GM23248 (cell line): ENCODE results near the gene AFF3. TPM values are rescaled to one million over a fixed set of nuclear protein-coding genes. Genes with fewer than 3 reads are reported as not detected.

ENCODE experiments used
- DNase-seq: peaks from one replicate; pipeline ENCODE4 v3.0.0-alpha.2; 2015
- H2AFZ ChIP-seq: fragments of 200-600 bp; sonication (generic); 2 replicates; pipeline ENCODE4 v1.6.1; 2016; ENCODE audit warnings: antibody characterized with exemption
- H3F3A ChIP-seq: fragments of 200-600 bp; sonication (generic); 2 replicates; pipeline ENCODE4 v1.6.1; 2016; ENCODE audit warnings: mild to moderate bottlenecking, antibody characterized with exemption, mixed run types; ENCODE audit not compliant: insufficient read depth
- H3K27ac ChIP-seq: fragments of 200-600 bp; sonication (generic); 2 replicates; pipeline ENCODE4 v1.5.1; 2016; ENCODE audit warnings: mild to moderate bottlenecking
- H3K27me3 ChIP-seq: fragments of 200-600 bp; sonication (generic); replicated peaks from 2 replicates; pipeline ENCODE4 v1.6.1; 2016; ENCODE audit warnings: mild to moderate bottlenecking; ENCODE audit not compliant: insufficient read depth
- H3K36me3 ChIP-seq: fragments of 200-600 bp; sonication (generic); 2 replicates; pipeline ENCODE4 v1.6.1; 2016; ENCODE audit warnings: low read depth, mild to moderate bottlenecking
- H3K4me1 ChIP-seq: fragments of 200-600 bp; sonication (generic); 2 replicates; pipeline ENCODE4 v1.6.1; 2016; ENCODE audit warnings: mild to moderate bottlenecking; ENCODE audit not compliant: insufficient read depth
- H3K4me2 ChIP-seq: fragments of 200-600 bp; sonication (generic); one replicate; pipeline ENCODE4 v1.6.1; 2016; ENCODE audit warnings: mild to moderate bottlenecking; ENCODE audit not compliant: unreplicated experiment
- H3K4me3 ChIP-seq: fragments of 200-600 bp; sonication (generic); 2 replicates; pipeline ENCODE4 v1.5.1; 2016; ENCODE audit warnings: mild to moderate bottlenecking
- H3K79me2 ChIP-seq: fragments of 200-600 bp; sonication (generic); 2 replicates; pipeline ENCODE4 v1.6.1; 2016; ENCODE audit warnings: mild to moderate bottlenecking; ENCODE audit not compliant: insufficient read depth
- H3K9ac ChIP-seq: fragments of 200-600 bp; sonication (generic); 2 replicates; pipeline ENCODE4 v1.6.1; 2016; ENCODE audit warnings: mild to moderate bottlenecking
- H3K9me2 ChIP-seq: fragments of 200-600 bp; sonication (generic); 2 replicates; pipeline ENCODE4 v1.6.1; 2016; ENCODE audit warnings: mixed run types, mild to moderate bottlenecking, moderate library complexity; ENCODE audit not compliant: insufficient read depth
- H3K9me3 ChIP-seq: fragments of 200-600 bp; sonication (generic); one replicate; pipeline ENCODE4 v1.6.1; 2017; ENCODE audit warnings: low read depth
- H4K20me1 ChIP-seq: fragments of 200-600 bp; sonication (generic); 2 replicates; pipeline ENCODE4 v1.6.0; 2016; ENCODE audit not compliant: insufficient read depth
- EZH2 ChIP-seq: fragments of 200-600 bp; sonication (generic); IDR thresholded peaks from 2 replicates; pipeline ENCODE4 v1.6.1; 2018; ENCODE audit warnings: antibody characterized with exemption, mild to moderate bottlenecking; ENCODE audit not compliant: insufficient read depth, poor library complexity, severe bottlenecking
- EZH2phosphoT487 ChIP-seq: fragments of 200-600 bp; sonication (generic); IDR thresholded peaks from 2 replicates; pipeline ENCODE4 v1.6.1; 2018; ENCODE audit warnings: antibody characterized with exemption, moderate library complexity, mild to moderate bottlenecking, low read depth; ENCODE audit not compliant: insufficient read depth
- WGBS, 2 experiments: methylation state at CpG; one replicate each; pipeline ENCODE4 v1.1.6; 2015 to 2017; ENCODE audit warnings: low lambda C conversion rate in 2 of 2, low coverage in 1 of 2; ENCODE audit errors: missing lambda C conversion rate in 2 of 2; 5-methylcytosine and 5-hydroxymethylcytosine counted together
- in situ Hi-C: fragments of 300-500 bp; cut with MboI; formaldehyde crosslinking; loops from 2 replicates; pipeline ENCODE4 v1.15.0; 2020
- polyA plus RNA-seq: library from polyadenylated mRNA; unstranded; fragments of >200 nt; fragmentation: Nextera tagmentation; extraction: Ambion mirVana; gene quantifications from 2 replicates; pipeline ENCODE4 v1.2.1, GENCODE V29; 2016
- total RNA-seq: library from RNA; depleted of rRNA; stranded (reverse); fragments of >200 nt; shearing (Covaris generic); gene quantifications from 2 replicates; pipeline ENCODE4 v1.2.3, GENCODE V29; 2014

The AFF3 gene
- total and polyA plus RNA-seq, 2 experiments from 2014 or later: 0.56 to 0.86 TPM

- Histone ChIP-seq H3K9me2 (no peaks in the 10 kb centered on the region), H3K4me2 (no peak overlapping the region), H3K4me3 (no peak overlapping the region), H3K36me3 (no peaks in the 10 kb centered on the region), H3K9ac (no peak overlapping the region), H3K27ac (no peak overlapping the region), H3K9me3 (no peaks in the 10 kb centered on the region), H3K27me3 (no peaks in the 10 kb centered on the region; the same call in 1 of the 2 replicates), H3F3A (no peaks in the 10 kb centered on the region), H3K4me1 (no peaks in the 10 kb centered on the region), H4K20me1 (no peaks in the 10 kb centered on the region), H2AFZ (no peak overlapping the region), H3K79me2 (no peaks in the 10 kb centered on the region)
- in situ Hi-C loops: no loop called here
- TF ChIP-seq EZH2 (no peak), EZH2phosphoT487 (no peak)
- no peak for DNase-seq
- WGBS, 2 experiments: 84% methylated on average over 6 of the region's 6 CpGs
These were observed 91.7 kb downstream of the AFF3 start for GRCh38 chr2:100050685-100051084.

GRCh38 chr2:100046961-100047947, 95.1 kb downstream of the AFF3 start:
- Histone ChIP-seq H3F3A (no peaks in the 10 kb centered on the region), H2AFZ (no peak overlapping the region), H3K9ac (no peak overlapping the region), H3K9me2 (no peaks in the 10 kb centered on the region), H3K4me3 (no peak overlapping the region), H3K27ac (no peak overlapping the region), H3K36me3 (no peaks in the 10 kb centered on the region), H3K4me1 (no peaks in the 10 kb centered on the region), H3K9me3 (no peaks in the 10 kb centered on the region), H4K20me1 (no peaks in the 10 kb centered on the region), H3K79me2 (no peaks in the 10 kb centered on the region), H3K27me3 (no peaks in the 10 kb centered on the region; the same call in 1 of the 2 replicates), H3K4me2 (no peak overlapping the region)
- TF ChIP-seq EZH2: no peak
- no peak for TF ChIP-seq EZH2phosphoT487
- DNase-seq: no peak
- in situ Hi-C loops: no loop called here
- 79 to 82% methylated on average over 15 of the region's 15 CpGs for WGBS, 2 experiments

- DNase-seq: no peak
- no peak overlapping the region for H2AFZ ChIP-seq
- H4K20me1 ChIP-seq: no peaks in the 10 kb centered on the region
- H3K4me2 ChIP-seq: no peak overlapping the region
- no peak overlapping the region for H3K27ac ChIP-seq
- H3K9me3 ChIP-seq: no peaks in the 10 kb centered on the region
- no peak overlapping the region for H3K4me3 ChIP-seq
- 86% methylated on average over 7 to 9 of the region's 9 CpGs for WGBS, 2 experiments
- H3K36me3 ChIP-seq: no peaks in the 10 kb centered on the region
- H3K4me1 ChIP-seq: no peaks in the 10 kb centered on the region
- TF ChIP-seq EZH2 (no peak), EZH2phosphoT487 (no peak)
- no peaks in the 10 kb centered on the region for H3F3A ChIP-seq
- H3K27me3 ChIP-seq: peaks cover 5% of the 10 kb centered on the region; the same call in 1 of the 2 replicates
- no peaks in the 10 kb centered on the region for H3K79me2 ChIP-seq
- no peaks in the 10 kb centered on the region for H3K9me2 ChIP-seq
- in situ Hi-C loops: no loop called here
- no peak overlapping the region for H3K9ac ChIP-seq
These were observed 97.4 kb downstream of the AFF3 start for GRCh38 chr2:100045000-100045399.

- in situ Hi-C loops: no loop called here
- 79 to 82% methylated on average over 8 of the region's 8 CpGs for WGBS, 2 experiments
- no peaks in the 10 kb centered on the region for H3K9me3 ChIP-seq
- TF ChIP-seq EZH2phosphoT487: no peak
- no peak for TF ChIP-seq EZH2
- no peak overlapping the region for H3K9ac ChIP-seq
- peaks cover 5% of the 10 kb centered on the region; the same call in 1 of the 2 replicates for H3K27me3 ChIP-seq
- no peaks in the 10 kb centered on the region for H3K79me2 ChIP-seq
- no peak overlapping the region for H2AFZ ChIP-seq
- no peak overlapping the region for H3K4me3 ChIP-seq
- H3K9me2 ChIP-seq: no peaks in the 10 kb centered on the region
- H3K4me1 ChIP-seq: no peaks in the 10 kb centered on the region
- H3F3A ChIP-seq: no peaks in the 10 kb centered on the region
- DNase-seq: no peak
- H3K27ac ChIP-seq: no peak overlapping the region
- no peaks in the 10 kb centered on the region for H4K20me1 ChIP-seq
- no peaks in the 10 kb centered on the region for H3K36me3 ChIP-seq
- H3K4me2 ChIP-seq: no peak overlapping the region
These were observed 98.5 kb downstream of the AFF3 start for GRCh38 chr2:100043891-100044255.
